GM12878 (cell line): ENCODE results near the gene DENND1B. TPM values are rescaled to one million over a fixed set of nuclear protein-coding genes. Genes with fewer than 3 reads are reported as not detected.

Source experiments
- BACH1 ChIP-seq: fragments of 450-650 bp; IDR thresholded peaks from 2 replicates; pipeline ENCODE4 v1.6.1; 2017; ENCODE audit warnings: mild to moderate bottlenecking, borderline replicate concordance
- CBX5 ChIP-seq: sonication (generic); IDR thresholded peaks from 2 replicates; pipeline ENCODE4 v1.6.1; 2016; ENCODE audit warnings: low read depth, moderate library complexity, mild to moderate bottlenecking, inconsistent platforms
- DPF2 ChIP-seq: fragments of 450-650 bp; IDR thresholded peaks from 2 replicates; pipeline ENCODE4 v1.6.1; 2017; ENCODE audit warnings: mild to moderate bottlenecking
- EP300 ChIP-seq, 2 experiments: fragments of 150-350 bp in 1 of 2; IDR thresholded peaks; 2 replicates each; pipeline ENCODE4 v1.6.1; 2011 to 2012; ENCODE audit warnings: low read depth in 2 of 2, low read length in 2 of 2, borderline replicate concordance in 1 of 2, improper control_type of control experiment in 1 of 2, inconsistent platforms in 1 of 2; ENCODE audit not compliant: control insufficient read depth in 1 of 2
- JUNB ChIP-seq: IDR thresholded peaks from 2 replicates; pipeline ENCODE4 v1.6.1; 2016; ENCODE audit warnings: antibody characterized with exemption, mild to moderate bottlenecking
- MEF2B ChIP-seq: fragments of 450-650 bp; IDR thresholded peaks from 2 replicates; pipeline ENCODE4 v1.6.1; 2018; ENCODE audit warnings: mild to moderate bottlenecking, moderate library complexity; ENCODE audit not compliant: partially characterized antibody, poor library complexity, severe bottlenecking
- MLLT1 ChIP-seq: fragments of 450-650 bp; IDR thresholded peaks from 2 replicates; pipeline ENCODE4 v1.6.1; 2016; ENCODE audit warnings: mild to moderate bottlenecking
- NFIC ChIP-seq: IDR thresholded peaks from 2 replicates; pipeline ENCODE4 v1.6.1; 2012; ENCODE audit warnings: low read depth, mild to moderate bottlenecking, inconsistent platforms, low read length, moderate library complexity
- RUNX3 ChIP-seq: IDR thresholded peaks from 2 replicates; pipeline ENCODE4 v1.6.1; 2012; ENCODE audit warnings: low read length, inconsistent platforms
- SKIL ChIP-seq: fragments of 450-650 bp; IDR thresholded peaks from 2 replicates; pipeline ENCODE4 v1.6.1; 2017; ENCODE audit warnings: mild to moderate bottlenecking, low read depth, inconsistent platforms; ENCODE audit not compliant: poor library complexity, severe bottlenecking
- SPI1 ChIP-seq: IDR thresholded peaks from 2 replicates; pipeline ENCODE4 v1.6.1; 2011; ENCODE audit warnings: low read depth, mild to moderate bottlenecking, low read length, moderate library complexity, borderline replicate concordance; ENCODE audit not compliant: insufficient read depth
- SUZ12 ChIP-seq: fragments of 200-600 bp; sonication (generic); IDR thresholded peaks from one replicate; pipeline ENCODE4 v1.6.1; 2018; ENCODE audit warnings: antibody characterized with exemption, mild to moderate bottlenecking; ENCODE audit not compliant: unreplicated experiment
- YY1 ChIP-seq: IDR thresholded peaks from 2 replicates; pipeline ENCODE4 v1.6.1; 2011; ENCODE audit warnings: low read depth, mild to moderate bottlenecking, low read length
- polyA plus RNA-seq, 11 experiments: library from polyadenylated mRNA; depleted of rRNA in 4 of 11; unstranded in 6 of 11; stranded (reverse) in 5 of 11; fragments of >200 nt; fragmentation: Nextera tagmentation in 4 of 11; fragmentation: Illumina TruSeq in 1 of 11; extraction: Ambion mirVana in 4 of 11; extraction: Trizol in 1 of 11; gene quantifications; 1 replicate in 1 of 11; 2 replicates in 10 of 11; pipeline versions ENCODE4 v1.2.1 to v1.2.3, GENCODE V29; 2011 to 2016; ENCODE audit warnings: inconsistent platforms in 2 of 11, missing spikeins in 2 of 11, low read depth in 1 of 11
- total RNA-seq, 4 experiments: library from RNA; depleted of rRNA in 3 of 4; stranded (reverse); fragments of >200 nt in 3 of 4; fragmentation: Illumina TruSeq in 1 of 4; extraction: Trizol in 1 of 4; gene quantifications; 2 replicates each; pipeline versions ENCODE4 v1.2.1 to v1.2.3, GENCODE V29; 2013 to 2021

DENND1B gene
- total and polyA plus RNA-seq, 10 of the 15 experiments (the other 5 are each of a cell fraction or from before 2014, with no cell fraction given): 1.7 to 10.7 (median 8.0) TPM

GRCh38 chr1:197776351-197777105 lies 1.2 kb upstream of the DENND1B start (continued):
- TF ChIP-seq NFIC: peak; percentile 73
- TF ChIP-seq RUNX3: peak; percentile 58; the same call in 1 of the 2 replicates
- TF ChIP-seq DPF2: peak; percentile 42; the same call in 1 of the 2 replicates
- peak; percentile 78 for TF ChIP-seq JUNB
- no peak for TF ChIP-seq YY1
- no peak for TF ChIP-seq SUZ12
- no peak for TF ChIP-seq MLLT1
- peak; percentile 47 for TF ChIP-seq SKIL
- TF ChIP-seq SPI1: no peak
- TF ChIP-seq CBX5: 0 out of 2 replicates have a peak, but pooled peaks have one; percentile 5
- peak; percentile 39 to 83; a peak in 2 of 4 replicates for TF ChIP-seq EP300 (IDR thresholded peaks at IDR 0.05; ENCODE audit: borderline replicate concordance in 1 of 2, control insufficient read depth in 1 of 2, low read depth in 2 of 2, low read length in 2 of 2)
- no peak for TF ChIP-seq BACH1
- TF ChIP-seq MEF2B: no peak
